Calu3 (cell line): Measurements from ENCODE around the gene PBX1. TPM values are rescaled to one million over a fixed set of nuclear protein-coding genes. Genes with fewer than 3 reads are reported as not detected.

Experiments
- BruUV-seq: library from RNA; stranded (reverse); fragments of 400-500 nt; replicated peaks from 2 replicates; lab custom pipeline; 2021; lab: Mats Ljungman, UMichigan
- CTCF ChIA-PET: fragments of 300-600 bp; sonication (Branson Sonifier 250); formaldehyde crosslinking; loops from one replicate; lab custom pipeline; 2022; ENCODE audit warnings: antibody characterized with exemption; lab: Charles Lee
- DNase-seq: peaks from one replicate; pipeline ENCODE4 v3.0.0; 2022
- H3K27ac Mint-ChIP-seq: one replicate; pipeline ENCODE4 v1.8.0; 2022; ENCODE audit warnings: mixed read lengths; ENCODE audit not compliant: unreplicated experiment
- H3K27me3 Mint-ChIP-seq: one replicate; pipeline ENCODE4 v1.8.0; 2022; ENCODE audit warnings: mixed read lengths; ENCODE audit not compliant: unreplicated experiment
- H3K36me3 Mint-ChIP-seq: one replicate; pipeline ENCODE4 v1.8.0; 2022; ENCODE audit warnings: mild to moderate bottlenecking, moderate library complexity, mixed read lengths; ENCODE audit not compliant: insufficient read depth, unreplicated experiment
- H3K4me1 Mint-ChIP-seq: one replicate; pipeline ENCODE4 v1.8.0; 2022; ENCODE audit warnings: mild to moderate bottlenecking, low read depth, mixed read lengths; ENCODE audit not compliant: unreplicated experiment
- H3K4me3 Mint-ChIP-seq: one replicate; pipeline ENCODE4 v1.8.0; 2022; ENCODE audit warnings: mild to moderate bottlenecking, low read depth, moderate library complexity, mixed read lengths; ENCODE audit not compliant: unreplicated experiment
- H3K9me3 Mint-ChIP-seq: one replicate; pipeline ENCODE4 v1.8.0; 2022; ENCODE audit warnings: low read depth, mixed read lengths; ENCODE audit not compliant: unreplicated experiment
- intact Hi-C: fragments of 100-400 bp; cut with micrococcal nuclease; formaldehyde crosslinking; loops from one replicate; pipeline ENCODE4 v1.10.0; 2022; ENCODE audit not compliant: unreplicated experiment
- total RNA-seq: library from RNA; stranded (reverse); gene quantifications from 2 replicates; pipeline ENCODE4 v1.2.3, GENCODE V29; 2022
- TF ChIP-seq, protein P1 (sequence below): fragments of 200-600 bp; IDR thresholded peaks from one replicate; pipeline ENCODE4 v1.8.0; 2022; ENCODE audit warnings: antibody characterized with exemption; ENCODE audit not compliant: unreplicated experiment

The PBX1 gene
- total RNA-seq, 1 experiment from 2014 or later: 22.5 TPM

DNA sequence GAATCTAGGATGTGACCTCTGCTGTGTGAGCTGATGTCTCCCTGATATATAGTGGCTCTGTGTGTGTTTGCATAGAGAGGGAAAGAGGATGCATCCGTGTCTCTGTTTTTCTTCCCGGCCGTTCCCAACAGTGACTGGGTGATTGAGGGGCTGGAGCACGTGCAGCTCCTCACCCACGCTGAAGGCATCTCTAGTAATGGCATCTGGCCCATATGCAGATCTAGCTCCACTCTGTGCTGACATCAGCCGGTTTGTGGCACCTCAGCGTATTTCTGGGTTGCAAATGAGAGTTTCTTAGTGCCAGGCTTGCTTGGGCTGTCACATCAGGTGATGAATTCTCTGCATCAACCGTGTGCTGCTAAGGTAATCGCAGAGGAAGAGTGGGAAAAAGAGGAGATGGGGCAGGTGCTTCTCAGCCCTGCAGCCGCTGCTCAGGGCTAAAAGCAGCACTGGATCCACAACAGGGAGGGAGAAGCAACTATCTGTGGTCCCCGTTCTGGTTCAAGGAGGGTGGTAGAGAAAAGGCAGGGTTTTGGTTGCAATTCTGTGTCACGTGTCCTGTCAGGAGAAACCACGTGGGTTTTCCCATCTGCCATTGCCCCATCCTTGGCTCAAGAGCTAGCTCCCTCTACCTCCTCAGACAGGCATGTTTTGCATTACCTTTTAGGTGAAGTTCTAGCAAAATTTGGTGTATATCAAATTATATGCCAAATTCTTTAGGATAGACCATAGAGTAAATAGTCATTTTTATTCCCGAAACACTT lies 282.9 kb downstream of the PBX1 start:
- Mint-ChIP-seq H3K27ac (no peak overlapping the region), H3K36me3 (no peaks in the 10 kb centered on the region), H3K4me3 (no peak overlapping the region), H3K27me3 (no peaks in the 10 kb centered on the region), H3K4me1 (no peaks in the 10 kb centered on the region), H3K9me3 (no peaks in the 10 kb centered on the region)
- no TSS peak for BruUV-seq
- CTCF ChIA-PET: no interaction called here
- no peak for DNase-seq
- TF ChIP-seq, protein P1, sequence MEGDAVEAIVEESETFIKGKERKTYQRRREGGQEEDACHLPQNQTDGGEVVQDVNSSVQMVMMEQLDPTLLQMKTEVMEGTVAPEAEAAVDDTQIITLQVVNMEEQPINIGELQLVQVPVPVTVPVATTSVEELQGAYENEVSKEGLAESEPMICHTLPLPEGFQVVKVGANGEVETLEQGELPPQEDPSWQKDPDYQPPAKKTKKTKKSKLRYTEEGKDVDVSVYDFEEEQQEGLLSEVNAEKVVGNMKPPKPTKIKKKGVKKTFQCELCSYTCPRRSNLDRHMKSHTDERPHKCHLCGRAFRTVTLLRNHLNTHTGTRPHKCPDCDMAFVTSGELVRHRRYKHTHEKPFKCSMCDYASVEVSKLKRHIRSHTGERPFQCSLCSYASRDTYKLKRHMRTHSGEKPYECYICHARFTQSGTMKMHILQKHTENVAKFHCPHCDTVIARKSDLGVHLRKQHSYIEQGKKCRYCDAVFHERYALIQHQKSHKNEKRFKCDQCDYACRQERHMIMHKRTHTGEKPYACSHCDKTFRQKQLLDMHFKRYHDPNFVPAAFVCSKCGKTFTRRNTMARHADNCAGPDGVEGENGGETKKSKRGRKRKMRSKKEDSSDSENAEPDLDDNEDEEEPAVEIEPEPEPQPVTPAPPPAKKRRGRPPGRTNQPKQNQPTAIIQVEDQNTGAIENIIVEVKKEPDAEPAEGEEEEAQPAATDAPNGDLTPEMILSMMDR: no peak
- intact Hi-C loops: loop anchor here (5.0 kb wide), 1 partner anchor 50 kb away; no protein-coding TSS in a partner anchor

DNA sequence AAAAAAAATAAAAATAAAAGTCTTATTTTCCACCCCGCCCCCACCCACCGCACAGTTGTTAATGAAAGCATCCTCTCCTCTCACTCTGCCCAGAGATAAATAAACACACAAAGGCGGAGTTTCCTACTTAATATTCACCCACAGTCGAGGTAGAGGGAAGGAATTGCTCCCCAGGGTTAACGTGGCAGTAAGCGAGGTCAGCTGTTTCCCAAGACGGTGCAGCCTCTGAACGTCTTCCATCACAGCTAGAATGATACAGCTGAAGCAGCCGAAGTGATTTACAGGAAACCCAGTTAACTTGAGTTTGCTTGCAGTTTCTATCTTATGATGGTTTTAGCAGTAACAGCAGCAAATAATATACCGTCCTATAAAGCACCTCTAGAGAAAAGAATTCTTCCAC lies 283.9 kb downstream of the PBX1 start:
- Mint-ChIP-seq H3K4me1 (no peaks in the 10 kb centered on the region), H3K36me3 (no peaks in the 10 kb centered on the region), H3K27ac (no peak overlapping the region), H3K4me3 (no peak overlapping the region), H3K9me3 (no peaks in the 10 kb centered on the region), H3K27me3 (no peaks in the 10 kb centered on the region)
- intact Hi-C loops: loop anchor here (5.0 kb wide), 1 partner anchor 49 kb away; no protein-coding TSS in a partner anchor
- no peak for DNase-seq
- CTCF ChIA-PET: no interaction called here
- no TSS peak for BruUV-seq
- TF ChIP-seq, protein P1: no peak

DNA sequence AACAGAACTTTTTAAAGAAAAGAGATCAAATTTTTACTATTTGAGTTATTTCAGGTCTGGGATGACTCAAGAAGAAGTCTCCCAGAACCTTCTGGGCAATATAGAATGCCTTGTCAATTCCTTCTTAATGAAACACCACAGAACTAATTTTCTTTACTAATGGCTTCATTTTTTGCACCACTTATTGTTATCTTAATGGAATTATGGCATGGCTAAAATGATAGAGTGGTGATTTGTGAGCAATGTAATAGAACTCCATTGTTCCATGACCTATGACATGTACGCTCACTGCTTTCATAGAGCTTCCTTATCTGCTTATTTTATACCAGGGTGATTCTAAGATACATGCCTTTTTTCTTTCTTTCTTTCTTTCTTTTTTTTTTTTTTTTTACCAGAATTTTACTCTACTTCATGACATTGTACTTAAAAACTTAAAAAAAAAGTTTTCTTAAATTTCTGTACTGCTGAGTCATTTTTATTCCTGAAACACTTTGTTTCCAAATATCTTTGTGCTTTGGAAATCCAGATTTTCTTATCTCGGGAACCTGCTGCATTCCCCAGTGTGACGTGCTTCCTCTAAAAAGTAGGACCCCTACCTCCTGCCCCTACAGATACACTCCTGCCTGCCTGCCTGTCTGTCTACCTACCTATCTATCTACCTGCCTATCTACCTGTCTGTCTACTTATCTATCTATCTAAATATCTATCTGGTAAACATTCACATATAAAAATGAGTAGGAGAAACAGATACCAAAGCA lies 284.9 kb downstream of the PBX1 start:
- no peaks in the 10 kb centered on the region for H3K4me1 Mint-ChIP-seq

More for the DNA sequence above, 284.9 kb downstream of the PBX1 start:
- H3K9me3 Mint-ChIP-seq: no peaks in the 10 kb centered on the region
- no peak overlapping the region for H3K4me3 Mint-ChIP-seq
- intact Hi-C loops: loop anchor here (5.0 kb wide), 1 partner anchor 48 kb away; no protein-coding TSS in a partner anchor
- H3K36me3 Mint-ChIP-seq: no peaks in the 10 kb centered on the region
- no TSS peak for BruUV-seq
- CTCF ChIA-PET: no interaction called here
- no peak for DNase-seq
- no peak overlapping the region for H3K27ac Mint-ChIP-seq
- TF ChIP-seq, protein P1: no peak
- H3K27me3 Mint-ChIP-seq: no peaks in the 10 kb centered on the region
